Fibroblast of skin of left biceps (primary cell): Measurements from ENCODE around the gene AFF3.

Experiments
- DNase-seq, 2 experiments: peaks; one replicate each; pipeline ENCODE4 v3.0.0-alpha.2; 2013; ENCODE audit warnings: low read depth in 2 of 2

Gene AFF3

GRCh38 chr2:99824758-99825157 is 317.6 kb downstream of the AFF3 start:
- no peak for DNase-seq

GRCh38 chr2:99822474-99823207 is 319.7 kb downstream of the AFF3 start:
- no peak for DNase-seq

- DNase-seq, result no peak
These were observed 320.4 kb downstream of the AFF3 start for GRCh38 chr2:99821984-99822383.

GRCh38 chr2:99821572-99821971 is 320.8 kb downstream of the AFF3 start:
- no peak for DNase-seq

- DNase-seq, result no peak
These were observed 321.4 kb downstream of the AFF3 start for GRCh38 chr2:99821039-99821438.

- no peak for DNase-seq
These were observed 322.6 kb downstream of the AFF3 start for GRCh38 chr2:99819766-99820165.

GRCh38 chr2:99818842-99819241 is 323.5 kb downstream of the AFF3 start:
- DNase-seq, result no peak

- no peak for DNase-seq
These were observed 325.5 kb downstream of the AFF3 start for GRCh38 chr2:99816908-99817307.

- DNase-seq, result no peak
These were observed 330.0 kb downstream of the AFF3 start for GRCh38 chr2:99812426-99812825.

- no peak for DNase-seq
These were observed 330.8 kb downstream of the AFF3 start for GRCh38 chr2:99811544-99811943.

- DNase-seq, result no peak
These were observed 332.2 kb downstream of the AFF3 start for GRCh38 chr2:99810225-99810624.

GRCh38 chr2:99809259-99809900 is 333.0 kb downstream of the AFF3 start:
- DNase-seq, result no peak

- no peak for DNase-seq
These were observed 333.8 kb downstream of the AFF3 start for GRCh38 chr2:99808361-99809200.

GRCh38 chr2:99806758-99807157 is 335.6 kb downstream of the AFF3 start:
- peak; percentile 63 to 67 for DNase-seq

- DNase-seq, result no peak
These were observed 336.4 kb downstream of the AFF3 start for GRCh38 chr2:99805930-99806476.

GRCh38 chr2:99803846-99804245 is 338.5 kb downstream of the AFF3 start:
- DNase-seq, result no peak

- no peak for DNase-seq
These were observed 339.7 kb downstream of the AFF3 start for GRCh38 chr2:99802734-99803133.

GRCh38 chr2:99801327-99801901 is 341.0 kb downstream of the AFF3 start:
- DNase-seq, result no peak

- no peak for DNase-seq
These were observed 344.9 kb downstream of the AFF3 start for GRCh38 chr2:99797475-99797874.

GRCh38 chr2:99794414-99794813 is 348.0 kb downstream of the AFF3 start:
- DNase-seq, result no peak

GRCh38 chr2:99793022-99793421 is 349.4 kb downstream of the AFF3 start:
- no peak for DNase-seq

- no peak for DNase-seq
These were observed 352.5 kb downstream of the AFF3 start for GRCh38 chr2:99789849-99790248.
